Measurements from ENCODE around the gene EML5.

EML5 gene

GRCh38 chr14:88753873-88754272 lies 38.9 kb downstream of the EML5 start:
- Histone ChIP-seq H2AFZ (ENCODE audit: low read depth, low read length, severe bottlenecking) (no peak overlapping the region), H3K9ac (ENCODE audit: low read length) (no peak overlapping the region), H3F3A (ENCODE audit: insufficient read depth) (no peaks in the 10 kb centered on the region), H4K20me1 (ENCODE audit: low read depth, low read length) (no peaks in the 10 kb centered on the region), H3K4me2 (ENCODE audit: low read depth, low read length, poor library complexity, severe bottlenecking) (no peak overlapping the region), H3K27me3 (ENCODE audit: low read length) (no peaks in the 10 kb centered on the region), H3K27ac (ENCODE audit: low read depth, low read length) (no peak overlapping the region), H3K4me3 (ENCODE audit: insufficient read depth, low read length, poor library complexity, severe bottlenecking) (no peak overlapping the region), H3K9me2 (replicated peaks; ENCODE audit: insufficient read depth, low read length) (no peaks in the 10 kb centered on the region), H3K9me3 (ENCODE audit: insufficient read depth, low read length) (no peaks in the 10 kb centered on the region), H3K79me2 (ENCODE audit: insufficient read depth, low read length) (no peaks in the 10 kb centered on the region), H3K36me3 (ENCODE audit: low read length) (no peaks in the 10 kb centered on the region)
- no peak for TF ChIP-seq EZH2phosphoT487 (conservative IDR thresholded peaks at IDR 0.05; ENCODE audit: low read length)
- TF ChIP-seq, protein P1, sequence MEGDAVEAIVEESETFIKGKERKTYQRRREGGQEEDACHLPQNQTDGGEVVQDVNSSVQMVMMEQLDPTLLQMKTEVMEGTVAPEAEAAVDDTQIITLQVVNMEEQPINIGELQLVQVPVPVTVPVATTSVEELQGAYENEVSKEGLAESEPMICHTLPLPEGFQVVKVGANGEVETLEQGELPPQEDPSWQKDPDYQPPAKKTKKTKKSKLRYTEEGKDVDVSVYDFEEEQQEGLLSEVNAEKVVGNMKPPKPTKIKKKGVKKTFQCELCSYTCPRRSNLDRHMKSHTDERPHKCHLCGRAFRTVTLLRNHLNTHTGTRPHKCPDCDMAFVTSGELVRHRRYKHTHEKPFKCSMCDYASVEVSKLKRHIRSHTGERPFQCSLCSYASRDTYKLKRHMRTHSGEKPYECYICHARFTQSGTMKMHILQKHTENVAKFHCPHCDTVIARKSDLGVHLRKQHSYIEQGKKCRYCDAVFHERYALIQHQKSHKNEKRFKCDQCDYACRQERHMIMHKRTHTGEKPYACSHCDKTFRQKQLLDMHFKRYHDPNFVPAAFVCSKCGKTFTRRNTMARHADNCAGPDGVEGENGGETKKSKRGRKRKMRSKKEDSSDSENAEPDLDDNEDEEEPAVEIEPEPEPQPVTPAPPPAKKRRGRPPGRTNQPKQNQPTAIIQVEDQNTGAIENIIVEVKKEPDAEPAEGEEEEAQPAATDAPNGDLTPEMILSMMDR (IDR thresholded peaks at IDR 0.05; ENCODE audit: insufficient read depth, low read length, poor library complexity, severe bottlenecking), result no peak

- Histone ChIP-seq H3F3A (ENCODE audit: insufficient read depth) (no peaks in the 10 kb centered on the region), H3K4me2 (ENCODE audit: low read depth, low read length, poor library complexity, severe bottlenecking) (no peak overlapping the region), H3K4me3 (ENCODE audit: insufficient read depth, low read length, poor library complexity, severe bottlenecking) (no peak overlapping the region), H3K9me2 (replicated peaks; ENCODE audit: insufficient read depth, low read length) (no peaks in the 10 kb centered on the region), H2AFZ (ENCODE audit: low read depth, low read length, severe bottlenecking) (no peak overlapping the region), H3K9me3 (ENCODE audit: insufficient read depth, low read length) (no peaks in the 10 kb centered on the region), H3K27ac (ENCODE audit: low read depth, low read length) (no peak overlapping the region), H3K36me3 (ENCODE audit: low read length) (no peaks in the 10 kb centered on the region), H3K9ac (ENCODE audit: low read length) (no peak overlapping the region), H4K20me1 (ENCODE audit: low read depth, low read length) (no peaks in the 10 kb centered on the region), H3K27me3 (ENCODE audit: low read length) (no peaks in the 10 kb centered on the region), H3K79me2 (ENCODE audit: insufficient read depth, low read length) (no peaks in the 10 kb centered on the region)
- TF ChIP-seq, protein P1 (IDR thresholded peaks at IDR 0.05; ENCODE audit: insufficient read depth, low read length, poor library complexity, severe bottlenecking), result no peak
- no peak for TF ChIP-seq EZH2phosphoT487 (conservative IDR thresholded peaks at IDR 0.05; ENCODE audit: low read length)
Measured at GRCh38 chr14:88750945-88751344, 41.8 kb downstream of the EML5 start.

DNA sequence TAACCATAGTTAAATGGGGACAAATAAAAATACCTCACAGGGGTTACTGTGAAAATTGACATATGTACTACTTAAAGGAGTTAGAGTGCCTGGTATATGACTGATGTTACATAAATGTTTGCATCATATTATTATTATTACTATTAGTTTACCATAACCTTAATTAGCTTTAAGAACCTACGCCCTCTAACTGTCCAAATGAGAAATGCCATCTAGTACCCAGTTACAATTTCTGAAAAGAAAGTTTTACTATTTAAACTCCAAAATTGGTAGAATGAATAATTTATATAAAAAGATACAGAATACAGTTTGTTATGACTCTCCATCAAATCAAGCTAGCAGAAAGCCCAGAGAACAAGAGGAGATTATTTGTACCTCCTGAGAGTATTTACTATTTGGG lies 42.3 kb downstream of the EML5 start:
- no peak overlapping the region for H3K4me3 ChIP-seq (ENCODE audit: insufficient read depth, low read length, poor library complexity, severe bottlenecking)
- no peak for TF ChIP-seq EZH2phosphoT487 (conservative IDR thresholded peaks at IDR 0.05; ENCODE audit: low read length)
- TF ChIP-seq, protein P1 (IDR thresholded peaks at IDR 0.05; ENCODE audit: insufficient read depth, low read length, poor library complexity, severe bottlenecking), result no peak

More for the DNA sequence above, 42.3 kb downstream of the EML5 start:
- Histone ChIP-seq H3K27me3 (ENCODE audit: low read length) (no peaks in the 10 kb centered on the region), H3K4me2 (ENCODE audit: low read depth, low read length, poor library complexity, severe bottlenecking) (no peak overlapping the region), H3K36me3 (ENCODE audit: low read length) (no peaks in the 10 kb centered on the region), H2AFZ (ENCODE audit: low read depth, low read length, severe bottlenecking) (no peak overlapping the region), H3K9ac (ENCODE audit: low read length) (no peak overlapping the region), H3F3A (ENCODE audit: insufficient read depth) (no peaks in the 10 kb centered on the region), H4K20me1 (ENCODE audit: low read depth, low read length) (no peaks in the 10 kb centered on the region), H3K9me2 (replicated peaks; ENCODE audit: insufficient read depth, low read length) (no peaks in the 10 kb centered on the region), H3K79me2 (ENCODE audit: insufficient read depth, low read length) (no peaks in the 10 kb centered on the region), H3K9me3 (ENCODE audit: insufficient read depth, low read length) (no peaks in the 10 kb centered on the region), H3K27ac (ENCODE audit: low read depth, low read length) (no peak overlapping the region)

Measured in SU-DHL-6 (cell line).